Measurements from ENCODE around the gene TMEFF1.

TMEFF1 gene

DNA sequence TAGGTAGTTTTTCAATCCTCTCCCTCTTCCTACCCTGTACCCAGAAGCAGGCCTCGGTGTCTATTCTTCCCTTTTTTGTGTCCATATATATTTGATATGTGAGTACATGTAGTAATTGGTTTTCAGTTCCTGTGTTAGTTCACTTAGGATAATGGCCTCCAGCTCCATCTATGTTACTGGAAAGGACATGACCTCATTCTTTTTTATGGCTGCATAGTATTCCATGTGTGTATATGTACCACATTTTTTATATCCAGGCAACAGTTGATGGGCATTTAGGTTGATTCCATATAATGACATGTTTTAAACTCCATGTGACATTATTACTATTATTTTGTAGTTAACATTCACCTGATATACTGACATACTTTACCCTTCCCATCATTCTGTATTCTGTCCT is 154.0 kb downstream of the TMEFF1 start:
- no peak for DNase-seq
